HepG2 (cell line): Measurements from ENCODE around the gene VRK1. TPM values are rescaled to one million over a fixed set of nuclear protein-coding genes. Genes with fewer than 3 reads are reported as not detected.

Source experiments
- ATAC-seq: fragments of 200-7000 bp; cut with Tn5 transposase; 3 replicates; pipeline ENCODE4 v1.9.1; 2020; ENCODE audit warnings: mild to moderate bottlenecking, moderate library complexity
- BruUV-seq: library from RNA; stranded (reverse); fragments of 400-500 nt; replicated peaks from 2 replicates; lab custom pipeline; 2021; lab: Mats Ljungman, UMichigan
- CTCF ChIA-PET: fragments of 300-600 bp; formaldehyde crosslinking; extraction: SDS; loops from one replicate; lab custom pipeline; 2021; ENCODE audit warnings: low total read pairs, inconsistent platforms, low intra/inter-chr PET ratio; lab: Yijun Ruan, JAX
- POLR2A ChIA-PET: fragments of 350-600 bp; sonication (Branson Sonifier 250); formaldehyde crosslinking; loops from one replicate; lab custom pipeline; 2020; ENCODE audit warnings: antibody characterized with exemption, inconsistent platforms; lab: Yijun Ruan, JAX
- DNase-seq: peaks from one replicate; pipeline ENCODE4 v3.0.0-alpha.2; 2015; ENCODE audit warnings: low spot score
- FAIRE-seq: peaks from 3 replicates; lab custom pipeline; 2011; peaks lifted over from hg19 to GRCh38; lab: Jason Lieb, UNC
- H2AFZ ChIP-seq: one replicate; pipeline ENCODE4 v1.6.1; 2011; ENCODE audit warnings: low read length, inconsistent platforms
- H3K27ac ChIP-seq: fragments of 300-600 bp; 3 replicates; pipeline ENCODE4 v1.8.0; 2011; ENCODE audit warnings: mixed run types, mild to moderate bottlenecking, mixed read lengths, low read length, inconsistent platforms; ENCODE audit not compliant: insufficient read depth; ENCODE audit errors: extremely low read length
- H3K27me3 ChIP-seq, 2 experiments: fragments of 200-600 bp in 1 of 2; 2 replicates in 1 of 2; 3 replicates in 1 of 2; pipeline versions ENCODE4 v1.6.0 to v1.8.0; 2011; ENCODE audit warnings: low read length in 2 of 2, mild to moderate bottlenecking in 2 of 2, moderate library complexity in 2 of 2, inconsistent platforms in 1 of 2; ENCODE audit not compliant: insufficient read depth in 2 of 2, control insufficient read depth in 1 of 2
- H3K36me3 ChIP-seq, 2 experiments: fragments of 200-600 bp in 1 of 2; replicated peaks in 1 of 2; 2 replicates in 1 of 2; 3 replicates in 1 of 2; pipeline versions ENCODE4 v1.5.1 to v1.8.0; 2011; ENCODE audit warnings: low read length in 2 of 2, inconsistent platforms in 1 of 2; ENCODE audit not compliant: insufficient read depth in 2 of 2, control insufficient read depth in 1 of 2
- H3K4me1 ChIP-seq: 2 replicates; pipeline ENCODE4 v1.5.1; 2012; ENCODE audit warnings: low read length, inconsistent platforms; ENCODE audit not compliant: insufficient read depth
- H3K4me2 ChIP-seq: 2 replicates; pipeline ENCODE4 v1.6.0; 2011; ENCODE audit warnings: low read depth, low read length, inconsistent platforms
- H3K4me3 ChIP-seq, 3 experiments: fragments of 200-600 bp in 1 of 3; sonication (generic), shearing (Covaris generic) in 1 of 3; replicated peaks in 1 of 3; 2 replicates each; pipeline ENCODE4 v1.5.1; 2011 to 2016; ENCODE audit warnings: low read length in 3 of 3, inconsistent platforms in 2 of 3, low read depth in 2 of 3, mild to moderate bottlenecking in 2 of 3, control low read depth in 1 of 3, mixed read lengths in 1 of 3; ENCODE audit not compliant: insufficient read depth in 1 of 3
- H3K79me2 ChIP-seq: one replicate; pipeline ENCODE4 v1.6.1; 2011; ENCODE audit warnings: low read length, inconsistent platforms; ENCODE audit not compliant: insufficient read depth
- H3K9ac ChIP-seq: 2 replicates; pipeline ENCODE4 v1.6.0; 2011; ENCODE audit warnings: mild to moderate bottlenecking, low read depth, low read length, inconsistent platforms; ENCODE audit not compliant: insufficient read depth
- H3K9me3 ChIP-seq: 2 replicates; pipeline ENCODE4 v1.5.1; 2012; ENCODE audit warnings: mild to moderate bottlenecking, low read length
- H4K20me1 ChIP-seq: 2 replicates; pipeline ENCODE4 v1.6.0; 2011; ENCODE audit warnings: inconsistent platforms, mild to moderate bottlenecking, low read length, moderate library complexity; ENCODE audit not compliant: insufficient read depth
- CC2D1A ChIP-seq: sonication (generic); formaldehyde crosslinking; IDR thresholded peaks from 2 replicates; pipeline ENCODE4 v1.8.1; 2023; ENCODE audit warnings: mild to moderate bottlenecking, missing genetic modification reagents
- IRF2 ChIP-seq: IDR thresholded peaks from 2 replicates; pipeline ENCODE4 v1.6.1; 2018; ENCODE audit warnings: missing genetic modification reagents, missing compliant biosample characterization
- MTA1 ChIP-seq: sonication (generic); formaldehyde crosslinking; IDR thresholded peaks from 2 replicates; pipeline ENCODE4 v1.4.0; 2020; ENCODE audit warnings: missing genetic modification reagents, mild to moderate bottlenecking, borderline replicate concordance
- NFE2L2 ChIP-seq: fragments of 150-350 bp; IDR thresholded peaks from 2 replicates; pipeline ENCODE4 v1.6.1; 2014; ENCODE audit warnings: low read length
- ZNF124 ChIP-seq: sonication (generic); formaldehyde crosslinking; IDR thresholded peaks from 2 replicates; pipeline ENCODE4 v1.4.0; 2020; ENCODE audit warnings: missing genetic modification reagents
- ZNF230 ChIP-seq: sonication (generic); formaldehyde crosslinking; IDR thresholded peaks from 2 replicates; pipeline ENCODE4 v1.4.0; 2020; ENCODE audit warnings: mild to moderate bottlenecking, missing genetic modification reagents
- WGBS: methylation state at CpG from one replicate; pipeline ENCODE4 v1.1.6; 2017; ENCODE audit warnings: low lambda C conversion rate; 5-methylcytosine and 5-hydroxymethylcytosine counted together
- in situ Hi-C: cut with HindIII; loops from 2 replicates; pipeline ENCODE4 v1.10.0; 2017; ENCODE audit warnings: low pct_unique_long_range_greater_than_20kb; ENCODE audit not compliant: extremely low pct_ligation_motif_present
- intact Hi-C: fragments of 100-400 bp; cut with micrococcal nuclease; formaldehyde crosslinking; loops from one replicate; pipeline ENCODE4 v1.10.0; 2022; ENCODE audit not compliant: unreplicated experiment
- polyA plus RNA-seq, 8 experiments: library from polyadenylated mRNA; depleted of rRNA in 3 of 8; stranded (reverse) in 7 of 8; unstranded in 1 of 8; fragments of >200 nt; fragmentation: Illumina TruSeq in 4 of 8; extraction: Trizol in 4 of 8; gene quantifications; 2 replicates each; pipeline versions ENCODE4 v1.2.1 to v1.2.3, GENCODE V29; 2011 to 2016; ENCODE audit warnings: low read depth in 4 of 8, missing spikeins in 1 of 8, mixed read lengths in 1 of 8; ENCODE audit not compliant: insufficient read depth in 1 of 8
- total RNA-seq, 5 experiments: library from RNA; depleted of rRNA; stranded (reverse); fragments of >200 nt; fragmentation: Illumina TruSeq; extraction: Trizol; gene quantifications; 2 replicates each; pipeline ENCODE4 v1.2.3, GENCODE V29; 2016; ENCODE audit warnings: low read depth in 1 of 5
- TF ChIP-seq, protein P1 (sequence below): sonication (generic); formaldehyde crosslinking; IDR thresholded peaks from 2 replicates; pipeline ENCODE4; 2020; ENCODE audit warnings: missing genetic modification reagents, mild to moderate bottlenecking, borderline replicate concordance
- TF ChIP-seq, protein P2 (sequence below): sonication (generic); formaldehyde crosslinking; IDR thresholded peaks from 2 replicates; pipeline ENCODE4 v1.5.0; 2020; ENCODE audit warnings: missing genetic modification reagents

The VRK1 gene
- total and polyA plus RNA-seq, 2 of the 13 experiments (the other 11 are each of a cell fraction or from before 2014, with no cell fraction given): 7.9 to 51.3 TPM

DNA sequence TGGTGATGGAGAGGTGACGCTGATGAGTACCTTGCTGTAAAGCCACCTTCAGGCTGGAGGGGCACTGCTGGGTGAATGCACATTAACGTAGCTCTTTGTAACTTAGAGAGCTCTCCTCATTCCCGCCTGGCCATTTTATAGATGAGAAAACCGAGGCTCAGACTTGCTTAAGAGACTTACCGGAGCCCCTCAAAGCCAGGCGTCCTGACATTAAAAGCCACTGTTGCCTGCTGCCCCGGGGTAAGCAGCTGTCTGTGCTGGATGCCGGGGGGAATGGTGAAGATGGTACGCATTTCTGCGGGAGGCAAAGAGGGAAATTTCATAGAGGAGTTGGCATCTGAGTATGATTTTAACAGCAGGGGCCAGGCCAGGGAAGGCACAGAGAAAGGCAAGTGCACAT, 49.6 kb upstream of the VRK1 start:
- no peak overlapping the region for H2AFZ ChIP-seq
- H3K4me2 ChIP-seq: no peak overlapping the region
- no peaks in the 10 kb centered on the region for H4K20me1 ChIP-seq
- no peaks in the 10 kb centered on the region for H3K79me2 ChIP-seq
- intact Hi-C loops (no loop called here), in situ Hi-C loops (no loop called here)
- FAIRE-seq (no peak), DNase-seq (no peak), ATAC-seq (no peak)
- TF ChIP-seq ZNF124 (CRISPR knock-in tag) (no peak), ZNF230 (CRISPR knock-in tag) (no peak), CC2D1A (CRISPR knock-in tag) (no peak), IRF2 (CRISPR knock-in tag) (no peak), NFE2L2 (no peak), MTA1 (CRISPR knock-in tag) (no peak)
- TF ChIP-seq, protein P1, sequence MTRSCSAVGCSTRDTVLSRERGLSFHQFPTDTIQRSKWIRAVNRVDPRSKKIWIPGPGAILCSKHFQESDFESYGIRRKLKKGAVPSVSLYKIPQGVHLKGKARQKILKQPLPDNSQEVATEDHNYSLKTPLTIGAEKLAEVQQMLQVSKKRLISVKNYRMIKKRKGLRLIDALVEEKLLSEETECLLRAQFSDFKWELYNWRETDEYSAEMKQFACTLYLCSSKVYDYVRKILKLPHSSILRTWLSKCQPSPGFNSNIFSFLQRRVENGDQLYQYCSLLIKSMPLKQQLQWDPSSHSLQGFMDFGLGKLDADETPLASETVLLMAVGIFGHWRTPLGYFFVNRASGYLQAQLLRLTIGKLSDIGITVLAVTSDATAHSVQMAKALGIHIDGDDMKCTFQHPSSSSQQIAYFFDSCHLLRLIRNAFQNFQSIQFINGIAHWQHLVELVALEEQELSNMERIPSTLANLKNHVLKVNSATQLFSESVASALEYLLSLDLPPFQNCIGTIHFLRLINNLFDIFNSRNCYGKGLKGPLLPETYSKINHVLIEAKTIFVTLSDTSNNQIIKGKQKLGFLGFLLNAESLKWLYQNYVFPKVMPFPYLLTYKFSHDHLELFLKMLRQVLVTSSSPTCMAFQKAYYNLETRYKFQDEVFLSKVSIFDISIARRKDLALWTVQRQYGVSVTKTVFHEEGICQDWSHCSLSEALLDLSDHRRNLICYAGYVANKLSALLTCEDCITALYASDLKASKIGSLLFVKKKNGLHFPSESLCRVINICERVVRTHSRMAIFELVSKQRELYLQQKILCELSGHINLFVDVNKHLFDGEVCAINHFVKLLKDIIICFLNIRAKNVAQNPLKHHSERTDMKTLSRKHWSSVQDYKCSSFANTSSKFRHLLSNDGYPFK: no peak
- TF ChIP-seq, protein P2, sequence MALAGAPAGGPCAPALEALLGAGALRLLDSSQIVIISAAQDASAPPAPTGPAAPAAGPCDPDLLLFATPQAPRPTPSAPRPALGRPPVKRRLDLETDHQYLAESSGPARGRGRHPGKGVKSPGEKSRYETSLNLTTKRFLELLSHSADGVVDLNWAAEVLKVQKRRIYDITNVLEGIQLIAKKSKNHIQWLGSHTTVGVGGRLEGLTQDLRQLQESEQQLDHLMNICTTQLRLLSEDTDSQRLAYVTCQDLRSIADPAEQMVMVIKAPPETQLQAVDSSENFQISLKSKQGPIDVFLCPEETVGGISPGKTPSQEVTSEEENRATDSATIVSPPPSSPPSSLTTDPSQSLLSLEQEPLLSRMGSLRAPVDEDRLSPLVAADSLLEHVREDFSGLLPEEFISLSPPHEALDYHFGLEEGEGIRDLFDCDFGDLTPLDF (CRISPR knock-in tag): no peak
- H3K9me3 ChIP-seq: no peaks in the 10 kb centered on the region
- no peaks in the 10 kb centered on the region for H3K4me1 ChIP-seq
- no peak overlapping the region for H3K27ac ChIP-seq
- no peak overlapping the region for H3K4me3 ChIP-seq
- ChIA-PET CTCF (no interaction called here), POLR2A (no interaction called here)
- H3K36me3 ChIP-seq: no peaks in the 10 kb centered on the region
- no peak overlapping the region for H3K9ac ChIP-seq
- BruUV-seq: no TSS peak
- H3K27me3 ChIP-seq: peaks cover 0 to 52% of the 10 kb centered on the region in 2 experiments; a peak in 3 of 5 replicates
- 33% methylated on average over 7 of the region's 10 CpGs for WGBS
